ENCODE measurements around the gene CAPN12.

Gene CAPN12

GRCh38 chr19:38695832-38696728 lies 48.2 kb downstream of the CAPN12 start:
- no peak for DNase-seq (ENCODE audit: low read depth)

- no peak for DNase-seq (ENCODE audit: low read depth)
Measured at GRCh38 chr19:38695317-38695683, 49.0 kb downstream of the CAPN12 start.

DNA sequence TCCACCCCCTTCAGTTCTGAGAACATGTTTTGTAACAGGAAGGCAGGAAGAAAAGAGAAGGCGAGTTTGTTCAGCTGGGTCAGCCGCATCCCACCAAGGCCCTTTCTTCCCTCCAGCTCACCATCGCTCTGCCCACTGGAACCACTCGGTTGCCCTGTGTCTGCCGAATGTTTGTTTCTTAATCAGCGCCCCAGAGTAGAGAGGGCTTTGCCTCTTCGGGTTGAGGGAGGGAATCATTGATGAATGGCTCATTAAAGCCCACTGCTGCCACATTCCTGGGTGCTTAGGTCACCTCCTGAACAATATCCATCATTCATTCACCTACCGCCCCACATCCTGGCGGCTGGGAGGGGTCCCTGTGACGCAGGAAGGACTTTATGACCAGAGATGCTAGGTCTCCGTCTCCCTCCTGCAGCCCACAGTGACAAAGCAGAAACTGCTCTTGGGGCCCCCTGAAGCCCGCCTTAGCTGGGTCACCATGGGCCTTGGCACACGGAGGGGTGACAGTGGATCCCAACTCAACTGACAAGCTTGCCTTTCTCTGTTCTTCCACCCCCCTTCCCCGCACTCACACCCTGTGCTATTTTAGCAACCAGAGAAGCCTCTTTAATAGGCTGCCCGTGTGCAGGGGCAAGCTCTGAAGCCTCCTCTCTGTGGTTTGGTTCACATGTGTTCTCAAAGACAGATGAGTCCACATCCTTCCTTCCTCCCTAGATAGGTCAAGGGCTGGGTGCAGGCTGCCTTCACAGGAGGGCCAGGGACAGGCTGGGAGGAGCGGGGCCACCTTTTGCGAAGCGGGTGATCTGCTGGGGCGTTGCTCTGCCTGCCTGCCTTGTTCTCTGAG lies 50.7 kb downstream of the CAPN12 start:
- DNase-seq (ENCODE audit: low read depth): no peak

- DNase-seq (ENCODE audit: low read depth): no peak
Measured at GRCh38 chr19:38692458-38693379, 51.6 kb downstream of the CAPN12 start.

- DNase-seq (ENCODE audit: low read depth): no peak
Measured at GRCh38 chr19:38691938-38692457, 52.3 kb downstream of the CAPN12 start.

DNA sequence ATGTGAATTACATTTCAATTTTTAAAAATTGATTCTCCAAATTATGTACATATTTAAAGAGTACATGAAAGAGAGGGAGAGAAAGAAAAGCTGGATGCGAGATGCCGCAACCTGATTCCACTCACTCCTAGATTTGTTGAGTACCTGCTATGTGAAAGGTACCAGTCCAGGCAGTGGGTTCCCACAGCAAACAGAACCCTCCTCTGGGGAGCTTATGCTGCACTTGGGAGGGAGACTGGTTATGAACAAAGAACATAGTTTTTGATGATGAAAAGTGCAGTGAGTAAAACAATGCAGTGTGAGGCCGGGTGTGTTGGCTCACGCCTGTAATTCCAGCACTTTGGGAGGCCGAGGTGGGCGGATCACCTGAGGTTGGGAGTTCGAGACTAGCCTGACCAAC lies 53.4 kb downstream of the CAPN12 start:
- DNase-seq (ENCODE audit: low read depth): no peak

GRCh38 chr19:38690146-38690545 lies 54.1 kb downstream of the CAPN12 start:
- DNase-seq (ENCODE audit: low read depth): no peak

DNA sequence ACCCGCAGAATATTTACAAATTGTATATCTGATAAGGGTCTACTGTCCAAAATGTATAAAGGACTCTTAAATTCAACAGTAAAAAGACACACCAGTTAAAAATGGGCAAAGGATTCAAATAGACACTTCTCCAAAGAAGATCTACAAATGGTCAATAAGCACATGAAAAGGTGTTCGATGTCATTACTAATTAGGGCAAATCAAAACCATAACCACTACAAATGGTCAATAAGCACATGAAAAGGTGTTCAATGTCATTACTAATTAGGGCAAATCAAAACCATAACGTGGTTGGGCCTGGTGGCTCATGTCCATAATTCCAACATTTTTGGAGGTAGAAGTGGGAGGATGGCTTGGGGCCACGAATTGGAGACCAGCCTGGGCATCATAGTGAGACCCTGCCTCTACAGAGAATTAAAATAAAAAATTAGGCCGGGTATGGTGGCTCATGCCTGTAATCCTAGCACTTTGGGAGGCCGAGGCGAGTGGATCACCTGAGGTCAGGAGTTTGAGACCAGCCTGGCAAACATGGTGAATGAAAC lies 56.4 kb downstream of the CAPN12 start:
- no peak for DNase-seq (ENCODE audit: low read depth)

DNA sequence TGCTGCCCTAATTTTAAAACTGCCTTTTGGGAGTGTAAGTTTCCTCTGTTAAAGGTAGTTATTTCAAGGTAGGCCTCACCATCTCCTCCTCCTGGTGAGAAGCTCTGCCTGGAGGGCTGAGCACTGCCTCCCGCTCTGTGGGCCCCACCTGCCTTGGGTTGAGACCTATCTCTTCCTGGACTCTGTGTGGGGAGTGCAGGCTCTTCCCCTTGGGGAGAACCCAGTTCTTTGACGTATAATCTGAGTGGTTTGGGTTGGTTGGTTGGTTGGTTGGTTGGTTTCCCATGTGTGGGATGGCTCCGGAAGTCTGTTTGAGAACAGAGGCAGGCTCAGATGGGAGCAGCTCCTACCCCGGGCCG lies 57.8 kb downstream of the CAPN12 start:
- no peak for DNase-seq (ENCODE audit: low read depth)

DNA sequence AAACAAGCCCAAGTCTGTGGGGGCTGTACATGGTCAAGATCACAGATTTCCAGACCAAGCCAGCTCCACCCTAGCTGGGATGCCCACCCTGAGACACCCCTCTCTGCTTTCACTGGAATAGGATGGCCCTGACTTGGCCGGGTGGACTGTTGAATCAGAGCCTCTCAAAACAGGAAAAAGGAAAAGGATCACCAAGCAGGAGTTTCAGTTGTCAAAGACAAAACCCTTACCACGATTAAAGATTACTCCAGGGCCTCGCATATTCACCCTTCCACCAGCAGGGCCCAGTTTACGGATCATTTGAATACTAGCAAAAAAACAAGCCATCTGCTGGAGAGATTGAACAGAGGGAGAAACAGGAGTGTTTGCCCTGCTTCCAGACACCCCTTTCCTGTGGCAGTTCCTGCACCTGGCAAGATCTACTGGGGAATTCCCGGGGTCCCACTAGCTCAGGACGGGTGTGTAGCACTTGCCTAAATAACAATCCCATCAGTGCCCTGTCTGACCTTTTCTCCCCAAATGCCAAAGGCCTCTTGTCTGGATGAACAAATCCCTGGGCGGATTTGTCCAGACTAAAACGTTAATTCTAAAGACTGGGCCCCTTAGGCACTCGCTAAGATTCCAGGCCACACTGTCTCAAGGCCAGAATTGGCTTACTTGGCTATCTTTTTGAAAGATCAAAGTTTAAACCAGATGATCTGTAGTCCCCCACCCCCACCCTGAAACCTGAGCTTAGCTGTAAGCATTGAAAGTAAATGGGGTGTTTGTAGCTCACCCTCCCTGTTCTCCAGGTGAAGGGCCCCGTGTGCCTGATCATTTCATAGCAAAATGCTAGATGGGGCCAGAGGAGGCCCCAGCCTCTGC lies 58.4 kb downstream of the CAPN12 start:
- DNase-seq (ENCODE audit: low read depth): no peak

DNA sequence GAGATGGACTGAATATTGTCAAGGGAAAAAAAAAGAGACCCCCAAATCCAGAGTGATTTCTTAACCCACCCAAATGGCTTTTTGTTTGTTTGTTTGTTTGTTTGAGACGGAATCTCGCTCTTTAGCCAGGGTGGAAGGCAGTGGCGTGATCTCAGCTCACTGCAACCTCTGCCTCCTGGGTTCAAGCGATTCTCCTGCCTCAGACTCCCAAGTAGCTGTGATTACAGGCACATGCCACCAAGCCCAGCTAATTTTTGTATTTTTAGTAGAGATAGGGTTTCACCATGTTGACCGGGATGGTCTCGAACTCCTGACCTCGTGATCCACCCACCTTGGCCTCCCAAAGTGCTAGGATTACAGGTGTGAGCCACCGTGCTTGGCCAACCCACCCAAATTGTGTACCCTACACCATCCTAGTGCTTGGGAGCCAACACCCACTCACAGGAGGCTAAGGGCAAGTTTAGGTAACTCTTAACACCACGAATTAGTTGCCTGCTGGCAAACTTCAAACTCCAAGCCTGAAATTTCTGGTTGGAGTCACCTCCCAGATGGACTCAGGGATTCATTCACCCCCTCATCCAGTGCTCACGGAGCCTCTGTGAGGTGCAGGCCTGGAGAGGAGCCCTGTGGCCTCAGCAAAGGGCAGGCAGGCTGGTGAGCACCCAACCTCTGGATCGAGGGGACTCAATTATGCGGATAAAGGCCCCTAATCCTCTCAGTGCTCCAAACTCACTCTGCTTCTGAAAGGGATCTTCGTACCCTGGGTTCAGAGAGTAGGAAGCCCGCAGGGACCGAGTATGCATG lies 59.2 kb downstream of the CAPN12 start:
- DNase-seq (ENCODE audit: low read depth): no peak

DNA sequence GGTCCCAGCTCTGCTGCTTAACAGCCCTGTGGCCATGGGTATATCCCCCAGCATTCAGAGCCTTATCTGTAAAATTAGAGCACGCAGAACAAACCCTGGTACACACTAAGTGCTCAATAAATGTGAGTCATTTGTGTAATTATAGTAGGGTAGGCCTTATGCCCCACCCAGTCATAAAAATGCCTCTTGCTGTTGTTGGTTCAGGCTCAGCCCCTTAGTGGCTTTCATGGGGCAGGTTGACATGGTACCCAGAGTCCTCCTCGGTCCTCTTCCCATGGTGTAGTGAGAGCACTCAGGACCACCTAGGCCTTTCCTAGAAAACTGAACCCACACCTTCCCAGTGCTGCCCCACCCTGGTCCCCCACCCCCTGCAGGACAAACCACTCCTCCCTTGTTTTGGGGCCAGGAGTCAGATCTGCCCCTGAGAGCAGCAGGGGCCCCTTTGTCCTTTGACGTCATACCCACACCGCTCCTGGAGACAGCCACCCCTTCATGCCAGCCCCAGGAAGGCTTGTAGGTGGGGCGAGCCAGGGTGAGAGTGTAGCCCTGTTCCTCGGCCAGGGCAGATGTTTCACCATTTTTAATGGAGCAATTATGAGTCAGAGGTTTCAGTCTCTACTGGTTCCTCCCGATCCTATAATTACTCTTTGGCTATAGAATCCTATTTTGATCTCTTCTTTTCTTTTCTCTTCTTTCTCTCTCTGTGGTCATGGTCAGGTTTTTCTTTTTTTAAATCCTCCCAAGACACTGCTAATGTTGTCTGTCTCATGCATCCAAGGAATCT lies 60.0 kb downstream of the CAPN12 start:
- DNase-seq (ENCODE audit: low read depth): no peak

DNA sequence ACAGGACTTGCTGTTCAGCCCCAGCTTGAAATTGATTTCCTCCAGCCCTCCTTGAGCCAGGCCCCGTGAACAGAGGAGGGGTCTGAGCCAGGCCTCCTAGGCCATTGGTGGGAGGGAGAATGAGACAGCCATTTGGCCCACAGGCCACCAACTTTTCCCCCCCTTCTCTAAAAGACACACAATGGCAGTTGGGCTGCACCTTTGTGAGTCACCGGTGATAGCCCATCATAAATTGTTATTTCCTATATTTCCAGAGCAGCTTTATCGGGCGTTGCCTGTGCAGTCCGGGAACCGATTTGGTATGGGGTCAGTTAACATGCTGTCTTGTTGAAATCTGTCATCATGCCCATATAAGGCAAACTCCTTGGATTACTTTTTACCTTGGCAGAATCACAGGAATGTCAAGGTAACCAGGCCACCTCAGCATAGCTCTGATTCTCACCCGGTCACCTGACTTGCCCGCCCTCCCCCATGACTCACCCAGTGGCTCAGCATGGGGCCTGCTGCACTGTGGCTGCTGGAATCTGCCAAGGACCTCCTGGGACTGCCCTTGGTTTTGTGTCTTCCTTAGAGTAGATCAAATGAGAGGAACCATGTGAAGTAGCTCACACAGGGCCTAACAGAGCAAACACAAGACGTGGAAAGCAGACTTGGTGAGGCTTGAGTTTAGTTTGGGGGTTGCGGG lies 60.7 kb downstream of the CAPN12 start:
- peak; percentile 47 for DNase-seq (ENCODE audit: low read depth)

DNA sequence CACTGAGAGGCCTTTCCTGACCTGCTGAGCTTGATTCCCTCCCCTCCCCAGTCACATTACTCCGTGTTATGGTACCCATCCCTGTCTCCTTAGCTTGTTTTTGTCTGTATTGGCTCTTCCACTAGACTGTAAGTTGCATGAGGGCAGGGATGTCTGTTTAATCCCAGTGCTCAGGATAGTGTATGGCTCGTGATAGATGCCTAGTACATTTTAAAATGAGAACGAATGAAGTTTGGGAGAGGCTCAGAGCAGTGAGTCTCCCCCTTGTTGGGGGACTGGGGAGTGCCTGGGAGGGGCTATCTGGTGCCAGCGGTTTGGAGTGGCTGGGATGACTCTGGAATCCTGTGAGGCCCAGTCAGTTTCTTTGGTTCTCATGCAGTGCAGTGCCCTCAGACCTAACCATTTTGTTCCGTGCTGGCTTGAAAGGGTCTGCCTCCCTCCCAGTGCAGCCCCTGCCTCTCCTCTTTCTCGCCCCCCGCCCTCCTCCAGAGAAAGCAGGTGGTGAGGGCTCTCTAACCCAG lies 61.3 kb downstream of the CAPN12 start:
- no peak for DNase-seq (ENCODE audit: low read depth)

- DNase-seq (ENCODE audit: low read depth): no peak
Measured at GRCh38 chr19:38682195-38682867, 61.9 kb downstream of the CAPN12 start.

Measured in stimulated activated CD8-positive, alpha-beta memory T cell treated with anti-CD3 and anti-CD28 coated beads, Interleukin-4, amount 100 ng/mL, for 24 hours (primary cell).